ENCODE measurements around the gene PLEKHO1. TPM values are rescaled to one million over a fixed set of nuclear protein-coding genes. Genes with fewer than 3 reads are reported as not detected.

Gene PLEKHO1
- polyA plus RNA-seq, 1 of the 3 experiments (the other 2 are of a cell fraction), result 33.5 TPM

DNA sequence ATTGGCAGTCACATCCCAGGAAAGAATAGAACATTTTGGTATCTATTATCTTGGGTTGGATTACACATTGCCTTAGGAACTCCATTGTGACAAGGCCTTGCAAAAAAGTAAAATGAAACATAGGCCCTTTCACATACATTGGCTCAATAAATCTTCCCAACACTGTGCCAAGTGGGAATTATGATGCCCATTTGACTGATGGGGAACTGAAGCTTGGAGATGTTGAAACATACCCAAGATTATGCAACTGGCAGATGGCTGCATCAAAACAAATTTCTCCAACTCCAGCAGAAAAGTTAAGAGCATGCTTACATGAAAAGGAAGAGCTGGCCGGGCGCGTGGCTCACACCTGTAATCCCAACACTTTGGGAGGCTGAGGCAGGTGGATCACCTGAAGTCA lies 26.9 kb downstream of the PLEKHO1 start:
- H3K4me2 ChIP-seq, result no peak overlapping the region
- no peak overlapping the region for H3K27ac ChIP-seq (ENCODE audit: low read depth in 2 of 2, low read length in 1 of 2)
- H3K36me3 ChIP-seq (replicated peaks in 1 of 2; ENCODE audit: control insufficient read depth in 1 of 2, insufficient read depth in 2 of 2, low read length in 1 of 2), result no peaks in the 10 kb centered on the region
- no peaks in the 10 kb centered on the region for H3K79me2 ChIP-seq (ENCODE audit: insufficient read depth)
- no peak for DNase-seq
- no peaks in the 10 kb centered on the region for H4K20me1 ChIP-seq (ENCODE audit: insufficient read depth)
- no peaks in the 10 kb centered on the region for H3K27me3 ChIP-seq (ENCODE audit: insufficient read depth)
- no peak overlapping the region for H3K9ac ChIP-seq
- 98% methylated on average over 3 of the region's 3 CpGs for WGBS (ENCODE audit: low lambda C conversion rate)
- no peaks in the 10 kb centered on the region for H3K9me2 ChIP-seq
- no peak for TF ChIP-seq MXI1 (IDR thresholded peaks at IDR 0.05; ENCODE audit: low read depth, low read length)
- H3K4me1 ChIP-seq (ENCODE audit: control insufficient read depth in 1 of 2, insufficient read depth in 2 of 2, low read depth in 1 of 2, low read length in 1 of 2), result no peaks in the 10 kb centered on the region
- no peak overlapping the region for H2AFZ ChIP-seq (ENCODE audit: low read depth)
- H3K4me3 ChIP-seq (ENCODE audit: low read depth in 2 of 2, low read length in 1 of 2), result no peak overlapping the region
- no peaks in the 10 kb centered on the region for H3K9me3 ChIP-seq
- H3F3A ChIP-seq (replicated peaks; ENCODE audit: insufficient read depth), result no peaks in the 10 kb centered on the region
- ChIA-PET POLR2A (interaction anchor here (0.5 kb wide), 1 partner anchor 289 kb away, joined by 3 read pairs; a partner anchor contains a TSS), CTCF (interaction anchor here (8.6 kb wide), 1 partner anchor 11 kb away, joined by 63 read pairs; no protein-coding TSS in a partner anchor)

GRCh38 chr1:150178548-150178947 lies 28.8 kb downstream of the PLEKHO1 start:
- H3K4me3 ChIP-seq (ENCODE audit: low read depth in 2 of 2, low read length in 1 of 2), result no peak overlapping the region
- POLR2A ChIA-PET, result no interaction called here
- H3K4me2 ChIP-seq, result no peak overlapping the region
- no peaks in the 10 kb centered on the region for H3K79me2 ChIP-seq (ENCODE audit: insufficient read depth)
- no peak for TF ChIP-seq POLR2AphosphoS5 (IDR thresholded peaks at IDR 0.05; ENCODE audit: low read depth, low read length)
- TF ChIP-seq JUND (IDR thresholded peaks at IDR 0.05), result no peak
- TF ChIP-seq FOXM1 (IDR thresholded peaks at IDR 0.05; ENCODE audit: low read depth), result no peak
- TF ChIP-seq NFIC (IDR thresholded peaks at IDR 0.05; ENCODE audit: borderline replicate concordance), result no peak
- no peak for TF ChIP-seq TAF1 (IDR thresholded peaks at IDR 0.05; ENCODE audit: borderline replicate concordance, low read depth, low read length)
- TF ChIP-seq CHD2 (IDR thresholded peaks at IDR 0.05; ENCODE audit: low read length, partially characterized antibody), result no peak
- no peak for TF ChIP-seq RCOR1 (IDR thresholded peaks at IDR 0.05; ENCODE audit: low read length)
- TF ChIP-seq SIN3A (IDR thresholded peaks at IDR 0.05; ENCODE audit: borderline replicate concordance, low read depth, low read length), result no peak
- no peak for TF ChIP-seq SMC3 (IDR thresholded peaks at IDR 0.05; ENCODE audit: low read depth, low read length)
- no peak for TF ChIP-seq EZH2phosphoT487 (IDR thresholded peaks at IDR 0.05; ENCODE audit: borderline replicate concordance, low read depth)
- CTCF ChIA-PET, result interaction anchor here (1.0 to 8.6 kb wide), 7 partner anchors 9 to 236 kb away, joined by 3 to 63 read pairs (median 5); no protein-coding TSS in a partner anchor
- DNase-seq, result no peak
- H2AFZ ChIP-seq (ENCODE audit: low read depth), result no peak overlapping the region
- H3K27ac ChIP-seq (ENCODE audit: low read depth in 2 of 2, low read length in 1 of 2), result no peak overlapping the region
- H3K9me2 ChIP-seq, result no peaks in the 10 kb centered on the region
- no peak overlapping the region for H3K9ac ChIP-seq
- no peaks in the 10 kb centered on the region for H3F3A ChIP-seq (replicated peaks; ENCODE audit: insufficient read depth)
- H3K36me3 ChIP-seq (replicated peaks in 1 of 2; ENCODE audit: control insufficient read depth in 1 of 2, insufficient read depth in 2 of 2, low read length in 1 of 2), result no peaks in the 10 kb centered on the region
- no peaks in the 10 kb centered on the region for H3K27me3 ChIP-seq (ENCODE audit: insufficient read depth)
- no peaks in the 10 kb centered on the region for H4K20me1 ChIP-seq (ENCODE audit: insufficient read depth)
- H3K9me3 ChIP-seq, result no peaks in the 10 kb centered on the region
- no peaks in the 10 kb centered on the region for H3K4me1 ChIP-seq (ENCODE audit: control insufficient read depth in 1 of 2, insufficient read depth in 2 of 2, low read depth in 1 of 2, low read length in 1 of 2)

DNA sequence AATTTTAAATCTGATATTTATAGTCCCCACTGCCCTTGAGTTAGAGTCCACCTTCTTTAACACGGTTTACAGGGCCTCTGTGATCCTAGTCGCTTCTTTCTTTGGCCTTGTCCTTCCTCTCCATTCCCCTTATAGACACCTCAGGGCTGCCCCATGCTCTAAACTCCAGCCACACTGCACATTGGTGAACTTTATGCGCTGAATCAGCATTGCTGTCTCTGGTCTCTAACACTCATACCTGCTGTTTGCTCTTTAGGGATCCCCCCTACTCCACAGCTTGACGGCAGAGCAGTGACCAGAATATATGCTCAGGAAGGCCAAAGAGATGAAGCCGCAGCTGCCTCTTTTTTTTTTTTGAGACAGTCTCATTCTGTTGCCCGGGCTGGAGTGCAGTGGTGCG lies 30.2 kb downstream of the PLEKHO1 start:
- Histone ChIP-seq H3K4me3 (ENCODE audit: low read depth in 2 of 2, low read length in 1 of 2) (no peak overlapping the region), H4K20me1 (ENCODE audit: insufficient read depth) (no peaks in the 10 kb centered on the region), H3K4me2 (no peak overlapping the region), H3K27me3 (ENCODE audit: insufficient read depth) (no peaks in the 10 kb centered on the region), H3K9me3 (no peaks in the 10 kb centered on the region), H3K36me3 (replicated peaks in 1 of 2; ENCODE audit: control insufficient read depth in 1 of 2, insufficient read depth in 2 of 2, low read length in 1 of 2) (no peaks in the 10 kb centered on the region), H3F3A (replicated peaks; ENCODE audit: insufficient read depth) (no peaks in the 10 kb centered on the region), H2AFZ (ENCODE audit: low read depth) (no peak overlapping the region), H3K79me2 (ENCODE audit: insufficient read depth) (no peaks in the 10 kb centered on the region), H3K9ac (no peak overlapping the region), H3K9me2 (no peaks in the 10 kb centered on the region), H3K27ac (ENCODE audit: low read depth in 2 of 2, low read length in 1 of 2) (no peak overlapping the region), H3K4me1 (ENCODE audit: control insufficient read depth in 1 of 2, insufficient read depth in 2 of 2, low read depth in 1 of 2, low read length in 1 of 2) (no peaks in the 10 kb centered on the region)
- ChIA-PET POLR2A (no interaction called here), CTCF (interaction anchor here (1.8 kb wide), 1 partner anchor 218 kb away, joined by 7 read pairs; no protein-coding TSS in a partner anchor)
- WGBS (ENCODE audit: low lambda C conversion rate), result 87% methylated on average over 7 of the region's 7 CpGs
- no peak for DNase-seq
- TF ChIP-seq FOXM1 (IDR thresholded peaks at IDR 0.05; ENCODE audit: low read depth) (no peak), POLR2AphosphoS5 (IDR thresholded peaks at IDR 0.05; ENCODE audit: low read depth, low read length) (no peak), TCF12 (IDR thresholded peaks at IDR 0.05) (no peak), NRF1 (IDR thresholded peaks at IDR 0.05; ENCODE audit: low read depth, low read length) (no peak), RFX5 (IDR thresholded peaks at IDR 0.05; ENCODE audit: low read length) (no peak), RCOR1 (IDR thresholded peaks at IDR 0.05; ENCODE audit: low read length) (no peak), TAF1 (IDR thresholded peaks at IDR 0.05; ENCODE audit: borderline replicate concordance, low read depth, low read length) (no peak), GATA2 (CRISPR knock-in tag; IDR thresholded peaks at IDR 0.05) (no peak), FOXJ3 (CRISPR knock-in tag; IDR thresholded peaks at IDR 0.05) (no peak), TEAD4 (IDR thresholded peaks at IDR 0.05; ENCODE audit: borderline replicate concordance, insufficient read depth) (no peak), SIN3A (IDR thresholded peaks at IDR 0.05; ENCODE audit: borderline replicate concordance, low read depth, low read length) (no peak), ELF1 (IDR thresholded peaks at IDR 0.05) (no peak)
- TF ChIP-seq, protein P1, sequence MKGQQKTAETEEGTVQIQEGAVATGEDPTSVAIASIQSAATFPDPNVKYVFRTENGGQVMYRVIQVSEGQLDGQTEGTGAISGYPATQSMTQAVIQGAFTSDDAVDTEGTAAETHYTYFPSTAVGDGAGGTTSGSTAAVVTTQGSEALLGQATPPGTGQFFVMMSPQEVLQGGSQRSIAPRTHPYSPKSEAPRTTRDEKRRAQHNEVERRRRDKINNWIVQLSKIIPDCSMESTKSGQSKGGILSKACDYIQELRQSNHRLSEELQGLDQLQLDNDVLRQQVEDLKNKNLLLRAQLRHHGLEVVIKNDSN (IDR thresholded peaks at IDR 0.05; ENCODE audit: borderline replicate concordance, low read depth), result no peak
- TF ChIP-seq, protein P2, sequence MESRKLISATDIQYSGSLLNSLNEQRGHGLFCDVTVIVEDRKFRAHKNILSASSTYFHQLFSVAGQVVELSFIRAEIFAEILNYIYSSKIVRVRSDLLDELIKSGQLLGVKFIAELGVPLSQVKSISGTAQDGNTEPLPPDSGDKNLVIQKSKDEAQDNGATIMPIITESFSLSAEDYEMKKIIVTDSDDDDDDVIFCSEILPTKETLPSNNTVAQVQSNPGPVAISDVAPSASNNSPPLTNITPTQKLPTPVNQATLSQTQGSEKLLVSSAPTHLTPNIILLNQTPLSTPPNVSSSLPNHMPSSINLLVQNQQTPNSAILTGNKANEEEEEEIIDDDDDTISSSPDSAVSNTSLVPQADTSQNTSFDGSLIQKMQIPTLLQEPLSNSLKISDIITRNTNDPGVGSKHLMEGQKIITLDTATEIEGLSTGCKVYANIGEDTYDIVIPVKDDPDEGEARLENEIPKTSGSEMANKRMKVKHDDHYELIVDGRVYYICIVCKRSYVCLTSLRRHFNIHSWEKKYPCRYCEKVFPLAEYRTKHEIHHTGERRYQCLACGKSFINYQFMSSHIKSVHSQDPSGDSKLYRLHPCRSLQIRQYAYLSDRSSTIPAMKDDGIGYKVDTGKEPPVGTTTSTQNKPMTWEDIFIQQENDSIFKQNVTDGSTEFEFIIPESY (IDR thresholded peaks at IDR 0.05; ENCODE audit: borderline replicate concordance, low read depth), result no peak
- TF ChIP-seq, protein P3, sequence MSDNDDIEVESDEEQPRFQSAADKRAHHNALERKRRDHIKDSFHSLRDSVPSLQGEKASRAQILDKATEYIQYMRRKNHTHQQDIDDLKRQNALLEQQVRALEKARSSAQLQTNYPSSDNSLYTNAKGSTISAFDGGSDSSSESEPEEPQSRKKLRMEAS (IDR thresholded peaks at IDR 0.05; ENCODE audit: low read depth), result no peak
